CD8-positive, alpha-beta memory T cell (primary cell): ENCODE data around the gene MPST. TPM values are rescaled to one million over a fixed set of nuclear protein-coding genes. Genes with fewer than 3 reads are reported as not detected.
A peak's percentile ranks its signal among the peaks of the same experiment; 100 is the strongest.

ENCODE experiments used
- CTCF ChIA-PET: fragments of 350-600 bp; sonication (Branson Sonifier 250); formaldehyde crosslinking; loops from one replicate; lab custom pipeline; 2021; ENCODE audit warnings: antibody characterized with exemption; lab: Charles Lee
- POLR2A ChIA-PET: fragments of 350-600 bp; sonication (Branson Sonifier 250); formaldehyde crosslinking; loops from one replicate; lab custom pipeline; 2021; ENCODE audit warnings: antibody characterized with exemption; lab: Charles Lee
- DNase-seq, 5 donors: peaks; one replicate each; pipeline versions ENCODE4 v3.0.0 to v3.0.0-alpha.2; 2020 to 2022; ENCODE audit warnings: mixed read lengths in 1 of 5
- H3K27ac ChIP-seq: one replicate; pipeline ENCODE4 v1.7.0; 2013; ENCODE audit warnings: low read depth, mild to moderate bottlenecking, low read length, moderate library complexity
- H3K27me3 ChIP-seq: 2 replicates; pipeline ENCODE4 v1.7.0; 2013; ENCODE audit warnings: low read length, mild to moderate bottlenecking; ENCODE audit not compliant: insufficient read depth, poor library complexity, severe bottlenecking
- H3K36me3 ChIP-seq: 2 replicates; pipeline ENCODE4 v1.7.0; 2013; ENCODE audit warnings: mild to moderate bottlenecking, low read length, moderate library complexity; ENCODE audit not compliant: insufficient read depth
- H3K4me1 ChIP-seq: 2 replicates; pipeline ENCODE4 v1.7.0; 2013; ENCODE audit warnings: mild to moderate bottlenecking, low read length, moderate library complexity; ENCODE audit not compliant: insufficient read depth
- H3K4me3 ChIP-seq: 2 replicates; pipeline ENCODE4 v1.7.0; 2013; ENCODE audit warnings: mild to moderate bottlenecking, low read length
- H3K9me3 ChIP-seq: 2 replicates; pipeline ENCODE4 v1.7.0; 2013; ENCODE audit warnings: mild to moderate bottlenecking, low read length
- H3K27ac Mint-ChIP-seq, 8 donors: one replicate each; pipeline ENCODE4 v1.8.0; 2020 to 2021; ENCODE audit warnings: mixed read lengths in 8 of 8, mild to moderate bottlenecking in 6 of 8, inconsistent platforms in 3 of 8, moderate library complexity in 3 of 8
- H3K27me3 Mint-ChIP-seq, 2 donors: one replicate each; pipeline ENCODE4 v1.8.0; 2020 to 2021; ENCODE audit warnings: mixed read lengths in 2 of 2, mild to moderate bottlenecking in 1 of 2, moderate library complexity in 1 of 2
- H3K36me3 Mint-ChIP-seq, 3 donors: one replicate each; pipeline ENCODE4 v1.8.0; 2020 to 2021; ENCODE audit warnings: mixed read lengths in 3 of 3, inconsistent platforms in 1 of 3, mild to moderate bottlenecking in 1 of 3
- H3K4me1 Mint-ChIP-seq, 3 donors: one replicate each; pipeline ENCODE4 v1.8.0; 2020 to 2021; ENCODE audit warnings: mixed read lengths in 3 of 3, inconsistent platforms in 1 of 3, mild to moderate bottlenecking in 1 of 3
- H3K4me3 Mint-ChIP-seq, 7 donors: one replicate each; pipeline ENCODE4 v1.8.0; 2020 to 2021; ENCODE audit warnings: mixed read lengths in 7 of 7, mild to moderate bottlenecking in 6 of 7, moderate library complexity in 4 of 7, inconsistent platforms in 2 of 7
- H3K9me3 Mint-ChIP-seq, 5 donors: one replicate each; pipeline ENCODE4 v1.8.0; 2020 to 2022; ENCODE audit warnings: mixed read lengths in 5 of 5, mild to moderate bottlenecking in 3 of 5, moderate library complexity in 2 of 5, inconsistent platforms in 1 of 5
- polyA plus RNA-seq: library from polyadenylated mRNA; unstranded; fragments of 300-500 nt; fragmentation: Illumina TruSeq; gene quantifications from one replicate; pipeline ENCODE4 v1.2.3, GENCODE V29; 2021
- total RNA-seq, 2 experiments: library from RNA; stranded (reverse); gene quantifications; one replicate each; pipeline ENCODE4 v1.2.3, GENCODE V29; 2021

MPST gene
- total and polyA plus RNA-seq, 3 experiments from 2014 or later = 16.6 to 20.0 (median 17.8) TPM

GRCh38 chr22:37021041-37021440 is 1.5 kb downstream of the MPST start:
- no peaks in the 10 kb centered on the region for H3K36me3 Mint-ChIP-seq
- H3K27ac Mint-ChIP-seq = no peak overlapping the region
- H3K4me3 Mint-ChIP-seq = peak overlapping the region in 3 of 7 donors; percentile 29 to 90 (median 86)
- peaks cover 13 to 18% (median 14%) of the 10 kb centered on the region in 3 donors for H3K4me1 Mint-ChIP-seq
- Histone ChIP-seq H3K4me3 (no peak overlapping the region), H3K9me3 (no peaks in the 10 kb centered on the region), H3K4me1 (peaks cover 6% of the 10 kb centered on the region), H3K27me3 (no peaks in the 10 kb centered on the region), H3K36me3 (no peaks in the 10 kb centered on the region), H3K27ac (no peak overlapping the region)
- CTCF ChIA-PET = interaction anchor here (0.9 to 2.5 kb wide), 5 partner anchors 10 to 168 kb away, joined by 3 to 9 read pairs (median 4); no protein-coding TSS in a partner anchor
- peaks cover 0 to 1% of the 10 kb centered on the region in 2 donors for H3K27me3 Mint-ChIP-seq
- POLR2A ChIA-PET = interaction anchor here (0.5 to 0.7 kb wide), 2 partner anchors 43 to 263 kb away, joined by 3 read pairs; no protein-coding TSS in a partner anchor
- H3K9me3 Mint-ChIP-seq = no peaks in the 10 kb centered on the region
- peak in 1 of 5 donors; percentile 35 for DNase-seq

- peaks cover 13 to 18% (median 14%) of the 10 kb centered on the region in 3 donors for H3K4me1 Mint-ChIP-seq
- Histone ChIP-seq H3K9me3 (no peaks in the 10 kb centered on the region), H3K27ac (no peak overlapping the region), H3K27me3 (no peaks in the 10 kb centered on the region), H3K4me1 (peaks cover 6% of the 10 kb centered on the region), H3K36me3 (no peaks in the 10 kb centered on the region), H3K4me3 (no peak overlapping the region)
- CTCF ChIA-PET = interaction anchor here (0.7 to 2.5 kb wide), 8 partner anchors 11 to 246 kb away, joined by 3 to 9 read pairs (median 4); partner anchors contain the start of gene IFT27
- DNase-seq = peak; percentile 28 to 69 (median 42)
- no peaks in the 10 kb centered on the region for H3K9me3 Mint-ChIP-seq
- peak overlapping the region in 6 of 7 donors; percentile 51 to 86 (median 76) for H3K4me3 Mint-ChIP-seq
- peaks cover 0 to 1% of the 10 kb centered on the region in 2 donors for H3K27me3 Mint-ChIP-seq
- POLR2A ChIA-PET = interaction anchor here (0.7 kb wide), 1 partner anchor 44 kb away, joined by 3 read pairs; no protein-coding TSS in a partner anchor
- H3K27ac Mint-ChIP-seq = peak overlapping the region in 3 of 8 donors; percentile 39 to 57 (median 51)
- no peaks in the 10 kb centered on the region for H3K36me3 Mint-ChIP-seq
These were observed 2.4 kb downstream of the MPST start for GRCh38 chr22:37021710-37022482.

DNA sequence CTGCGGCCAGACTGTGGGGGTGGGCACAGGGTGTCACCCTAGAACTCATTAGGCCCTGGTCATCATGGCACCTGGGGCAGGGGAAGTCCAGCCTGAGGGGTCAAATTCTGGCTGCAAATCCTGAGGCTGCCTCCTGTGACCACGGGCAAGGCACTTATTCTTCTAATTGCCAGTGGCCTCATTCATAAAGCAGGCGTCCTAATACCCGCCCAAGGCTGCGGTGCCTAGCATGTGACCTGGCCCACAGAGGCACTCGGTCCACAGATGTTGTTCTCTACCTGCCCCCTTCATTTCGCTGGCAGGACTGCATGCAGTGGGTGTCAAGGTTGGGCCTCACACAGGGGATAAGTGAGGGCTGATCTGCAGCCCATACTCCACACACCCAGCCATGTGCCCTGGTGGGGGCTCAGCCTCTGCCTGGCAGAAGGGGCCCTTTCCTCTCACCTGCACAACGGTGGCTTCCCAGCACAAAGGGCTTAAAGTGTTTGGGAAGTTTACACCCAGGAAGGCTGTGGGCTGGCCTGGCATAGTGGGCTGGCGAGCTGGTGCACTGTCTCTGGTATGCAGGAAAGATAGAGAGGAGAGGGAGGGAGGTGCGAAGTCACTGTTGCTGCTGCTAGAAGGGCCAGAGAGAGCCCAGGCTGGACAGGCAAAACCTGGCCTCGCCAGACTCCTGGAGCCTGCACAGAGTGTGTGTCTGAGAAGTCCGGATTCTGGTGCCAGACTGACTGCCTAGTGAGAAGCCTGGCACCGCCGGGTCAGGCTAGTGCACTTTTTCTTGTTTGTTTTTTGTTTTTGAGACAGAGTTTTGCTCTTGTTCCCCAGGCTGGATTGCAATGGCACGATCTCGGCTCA is 3.2 kb downstream of the MPST start:
- peaks cover 6% of the 10 kb centered on the region for H3K4me1 ChIP-seq
- Mint-ChIP-seq H3K36me3 (peaks cover 0 to 1% (median 0%) of the 10 kb centered on the region in 3 donors), H3K27me3 (peaks cover 0 to 1% of the 10 kb centered on the region in 2 donors), H3K27ac (no peak overlapping the region), H3K4me1 (peaks cover 13 to 18% (median 14%) of the 10 kb centered on the region in 3 donors), H3K4me3 (peak overlapping the region in 1 of 7 donors; percentile 76), H3K9me3 (no peaks in the 10 kb centered on the region)
- POLR2A ChIA-PET = no interaction called here
- H3K27ac ChIP-seq = no peak overlapping the region
- H3K4me3 ChIP-seq = no peak overlapping the region
- no peaks in the 10 kb centered on the region for H3K9me3 ChIP-seq
- CTCF ChIA-PET = interaction anchor here (0.7 to 2.5 kb wide), 6 partner anchors 11 to 247 kb away, joined by 3 to 9 read pairs (median 4); partner anchors contain the start of gene IFT27
- no peak for DNase-seq
- H3K27me3 ChIP-seq = no peaks in the 10 kb centered on the region
- H3K36me3 ChIP-seq = no peaks in the 10 kb centered on the region

GRCh38 chr22:37023743-37024338 is 4.3 kb downstream of the MPST start:
- no peaks in the 10 kb centered on the region for H3K36me3 ChIP-seq
- Mint-ChIP-seq H3K9me3 (no peaks in the 10 kb centered on the region), H3K36me3 (peaks cover 0 to 3% (median 0%) of the 10 kb centered on the region in 3 donors), H3K27me3 (peaks cover 0 to 1% of the 10 kb centered on the region in 2 donors), H3K4me1 (peaks cover 12 to 18% (median 14%) of the 10 kb centered on the region in 3 donors), H3K27ac (no peak overlapping the region), H3K4me3 (peak overlapping the region in 1 of 7 donors; percentile 16)
- H3K27ac ChIP-seq = no peak overlapping the region
- H3K4me1 ChIP-seq = peaks cover 6% of the 10 kb centered on the region
- no peak for DNase-seq
- H3K9me3 ChIP-seq = no peaks in the 10 kb centered on the region
- no peak overlapping the region for H3K4me3 ChIP-seq
- H3K27me3 ChIP-seq = no peaks in the 10 kb centered on the region
- ChIA-PET CTCF (no interaction called here), POLR2A (no interaction called here)

DNA sequence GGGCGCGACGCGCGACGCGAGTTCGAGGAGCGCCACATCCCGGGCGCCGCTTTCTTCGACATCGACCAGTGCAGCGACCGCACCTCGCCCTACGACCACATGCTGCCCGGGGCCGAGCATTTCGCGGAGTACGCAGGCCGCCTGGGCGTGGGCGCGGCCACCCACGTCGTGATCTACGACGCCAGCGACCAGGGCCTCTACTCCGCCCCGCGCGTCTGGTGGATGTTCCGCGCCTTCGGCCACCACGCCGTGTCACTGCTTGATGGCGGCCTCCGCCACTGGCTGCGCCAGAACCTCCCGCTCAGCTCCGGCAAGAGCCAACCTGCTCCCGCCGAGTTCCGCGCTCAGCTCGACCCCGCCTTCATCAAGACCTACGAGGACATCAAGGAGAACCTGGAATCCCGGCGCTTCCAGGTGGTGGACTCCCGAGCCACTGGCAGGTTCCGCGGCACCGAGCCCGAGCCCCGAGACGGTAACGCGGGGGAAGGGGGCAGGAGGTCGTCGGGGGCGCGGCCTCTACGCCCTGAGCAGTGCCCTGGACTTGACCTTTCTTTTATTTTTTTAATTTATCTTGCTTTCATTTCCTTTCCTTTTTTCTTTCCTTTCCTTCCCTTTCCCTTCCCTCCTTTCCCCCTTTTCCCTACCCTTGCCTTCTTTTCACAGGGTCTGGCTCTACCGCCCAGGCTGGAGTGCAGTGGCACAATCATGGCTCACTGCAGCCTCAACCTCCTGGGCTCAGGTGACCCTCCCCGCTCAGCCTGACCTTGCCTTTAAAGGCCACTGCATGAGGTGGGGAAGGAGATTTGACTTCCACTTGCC is 5.0 kb downstream of the MPST start:
- H3K27ac ChIP-seq = no peak overlapping the region
- H3K27me3 ChIP-seq = no peaks in the 10 kb centered on the region
- CTCF ChIA-PET = no interaction called here
- H3K27me3 Mint-ChIP-seq = peaks cover 0 to 1% of the 10 kb centered on the region in 2 donors
- H3K36me3 Mint-ChIP-seq = peaks cover 0 to 3% (median 0%) of the 10 kb centered on the region in 3 donors
- H3K4me3 ChIP-seq = no peak overlapping the region
- H3K27ac Mint-ChIP-seq = peak overlapping the region in 1 of 8 donors; percentile 70
- H3K9me3 Mint-ChIP-seq = no peaks in the 10 kb centered on the region
- POLR2A ChIA-PET = no interaction called here
- H3K4me1 ChIP-seq = peaks cover 6% of the 10 kb centered on the region
- H3K4me3 Mint-ChIP-seq = no peak overlapping the region
- H3K36me3 ChIP-seq = no peaks in the 10 kb centered on the region
- H3K9me3 ChIP-seq = no peaks in the 10 kb centered on the region
- DNase-seq = no peak
- H3K4me1 Mint-ChIP-seq = peaks cover 12 to 18% (median 14%) of the 10 kb centered on the region in 3 donors

- Histone ChIP-seq H3K4me3 (no peak overlapping the region), H3K27me3 (no peaks in the 10 kb centered on the region), H3K36me3 (no peaks in the 10 kb centered on the region), H3K4me1 (no peaks in the 10 kb centered on the region), H3K9me3 (no peaks in the 10 kb centered on the region), H3K27ac (no peak overlapping the region)
- H3K36me3 Mint-ChIP-seq = peaks cover 0 to 3% (median 0%) of the 10 kb centered on the region in 3 donors
- no peak overlapping the region for H3K4me3 Mint-ChIP-seq
- H3K9me3 Mint-ChIP-seq = no peaks in the 10 kb centered on the region
- no peak overlapping the region for H3K27ac Mint-ChIP-seq
- H3K4me1 Mint-ChIP-seq = peaks cover 4 to 9% (median 6%) of the 10 kb centered on the region in 3 donors
- ChIA-PET POLR2A (no interaction called here), CTCF (interaction anchor here (1.7 kb wide), 1 partner anchor 105 kb away, joined by 3 read pairs; no protein-coding TSS in a partner anchor)
- H3K27me3 Mint-ChIP-seq = peaks cover 0 to 1% of the 10 kb centered on the region in 2 donors
- DNase-seq = no peak
These were observed 6.0 kb downstream of the MPST start for GRCh38 chr22:37025500-37026070.
